NCI-H2081 treated with DMSO at 0.1 percent for 48 hours (cell line): ENCODE measurements around the gene DBH.
"Not testable (repeated sequence)": the region's sequence is repeated elsewhere in the genome, so short reads cannot be mapped to it uniquely, and the experiment has no call there.

Experiments
- DNase-seq: peaks from one replicate; lab custom pipeline; 2025; lab: John Stamatoyannopoulos, UW

The DBH gene

GRCh38 chr9:133626008-133626407, 10.2 kb upstream of the DBH start:
- DNase-seq: not testable (repeated sequence)

DNA sequence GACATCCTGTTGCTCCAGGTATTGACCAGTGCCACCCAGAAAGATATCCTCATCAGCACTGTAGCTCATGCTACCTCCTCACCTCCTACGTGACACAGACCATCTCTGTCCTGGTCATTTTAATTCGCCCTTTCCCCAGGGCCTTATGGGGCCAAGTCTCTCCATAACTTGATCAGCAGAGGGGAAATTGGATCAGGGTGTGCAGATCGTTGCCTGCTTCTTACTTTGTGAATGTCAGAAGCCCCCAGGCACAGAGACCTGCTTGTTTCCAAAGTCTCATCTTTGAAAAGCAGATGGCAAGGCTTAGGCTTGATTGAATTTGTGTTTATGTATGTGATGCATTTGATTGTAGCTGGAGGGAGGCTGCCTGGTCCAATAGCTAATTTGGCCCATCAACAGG, 8.8 kb upstream of the DBH start:
- no peak for DNase-seq

GRCh38 chr9:133628766-133629165, 7.4 kb upstream of the DBH start:
- no peak for DNase-seq

GRCh38 chr9:133629221-133630110, 6.7 kb upstream of the DBH start:
- DNase-seq: no peak

DNA sequence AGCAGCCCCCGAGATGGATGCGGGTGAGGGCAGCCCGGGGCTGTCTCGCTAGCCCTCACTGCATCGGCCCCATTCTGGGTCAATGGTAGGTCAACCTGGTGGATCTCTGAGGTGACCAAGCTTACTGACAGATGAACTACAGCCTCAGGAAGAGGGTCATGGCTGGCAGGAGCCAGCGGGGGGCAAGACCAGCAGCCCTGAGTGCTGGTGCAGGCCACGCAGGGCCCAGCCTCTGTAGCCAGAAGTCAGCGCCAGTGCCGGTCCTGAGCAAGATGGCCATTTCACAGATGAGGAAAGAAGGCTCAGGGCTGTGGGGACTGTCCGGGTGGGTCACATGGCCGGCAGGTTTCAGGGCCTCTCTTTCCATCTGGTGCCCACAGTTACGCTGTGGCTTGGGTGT, 5.1 kb upstream of the DBH start:
- DNase-seq: no peak

GRCh38 chr9:133632806-133633680, 3.1 kb upstream of the DBH start:
- DNase-seq: no peak

DNA sequence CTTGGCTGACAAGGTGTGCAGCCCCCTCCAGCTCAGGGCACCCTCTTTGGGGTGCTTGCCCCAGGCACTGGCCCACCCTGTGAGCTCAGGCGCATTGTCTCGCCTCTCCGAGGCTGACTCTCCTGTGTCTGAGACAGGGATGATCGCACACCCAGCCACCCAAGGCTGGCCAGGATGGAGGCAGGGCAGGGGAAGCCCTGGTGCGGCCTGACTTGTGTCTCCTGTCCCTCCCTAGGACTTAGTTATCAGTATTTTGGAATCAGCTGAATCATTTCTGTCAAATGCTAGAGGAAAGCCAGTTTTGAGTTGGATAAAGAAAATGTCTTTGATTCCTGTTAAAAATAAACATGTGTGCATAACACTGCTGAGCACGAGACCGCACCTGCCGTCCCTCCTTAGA, 2.5 kb upstream of the DBH start:
- no peak for DNase-seq

DNA sequence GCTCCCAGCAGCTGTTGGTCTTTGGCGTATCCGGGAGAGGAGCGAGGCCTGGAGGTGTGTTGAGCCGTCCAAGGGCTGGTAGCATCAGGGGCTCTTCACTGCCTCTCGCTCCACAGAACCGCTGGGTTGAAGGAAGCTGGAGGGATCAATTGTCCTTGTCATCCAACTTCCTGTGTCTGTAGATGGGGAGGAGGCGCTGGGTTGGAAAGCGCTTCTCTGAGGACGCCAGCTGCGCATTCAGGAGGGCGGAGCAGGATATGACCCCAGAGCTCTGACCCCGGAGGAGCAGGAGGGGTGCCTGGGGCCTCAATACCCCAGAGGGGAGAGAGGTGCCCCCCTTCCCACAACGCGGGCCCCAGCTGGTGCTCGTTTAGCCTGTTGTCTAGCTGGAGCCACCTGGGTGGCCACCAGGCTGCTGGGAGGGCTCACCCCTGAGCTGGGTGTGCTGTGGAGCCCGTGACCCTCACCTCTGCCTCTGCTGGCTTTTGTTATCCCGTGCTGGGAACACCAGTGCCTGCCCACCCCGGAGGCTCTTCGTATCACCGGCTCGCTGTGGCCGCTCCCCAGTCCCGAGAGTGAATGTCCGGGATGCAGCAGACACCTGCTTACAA, 2.0 kb upstream of the DBH start:
- DNase-seq: no peak

DNA sequence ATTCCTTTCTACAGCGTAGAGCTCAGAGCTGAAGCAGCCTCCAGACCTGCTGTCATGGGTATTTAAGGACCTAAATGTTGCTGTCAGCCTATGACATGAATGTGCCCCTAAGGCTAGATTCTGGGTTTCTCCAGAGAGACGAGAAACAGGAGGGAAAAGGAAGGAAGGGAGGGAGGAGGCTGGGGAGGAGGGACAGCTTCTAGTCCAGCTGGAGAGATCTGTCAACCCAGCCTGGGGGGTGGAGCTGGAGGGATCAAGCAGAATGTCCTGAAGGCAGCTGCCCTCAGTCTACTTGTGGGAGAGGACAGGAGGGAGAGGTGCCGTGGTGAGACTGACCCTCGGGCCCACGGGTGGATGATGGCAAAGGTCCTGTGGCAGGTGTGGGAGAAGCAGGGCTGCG, 1.1 kb upstream of the DBH start:
- DNase-seq: no peak

- no peak for DNase-seq
Observed at GRCh38 chr9:133636902-133637301, 739 bp downstream of the DBH start.

GRCh38 chr9:133637451-133638055, 1.4 kb downstream of the DBH start:
- no peak for DNase-seq

DNA sequence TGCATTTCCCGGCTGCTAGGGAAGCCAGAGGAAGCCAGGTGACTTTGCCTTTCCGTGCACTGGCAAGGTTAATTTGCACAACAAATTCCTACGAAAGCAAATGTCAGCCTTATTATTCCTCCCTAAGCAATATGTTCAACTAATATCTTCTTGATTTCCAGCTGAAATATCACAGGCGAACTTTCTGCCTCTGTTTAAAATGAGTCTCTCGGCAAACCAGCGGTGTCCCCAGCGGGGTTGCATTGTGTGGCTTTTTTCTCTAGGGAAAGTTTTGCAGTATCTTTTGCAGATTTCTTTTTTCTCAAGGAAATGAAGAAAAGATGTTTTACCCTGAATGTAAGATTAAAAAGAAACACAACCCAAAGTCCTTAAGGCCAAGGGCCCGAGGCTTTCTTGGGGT, 1.9 kb downstream of the DBH start:
- no peak for DNase-seq

DNA sequence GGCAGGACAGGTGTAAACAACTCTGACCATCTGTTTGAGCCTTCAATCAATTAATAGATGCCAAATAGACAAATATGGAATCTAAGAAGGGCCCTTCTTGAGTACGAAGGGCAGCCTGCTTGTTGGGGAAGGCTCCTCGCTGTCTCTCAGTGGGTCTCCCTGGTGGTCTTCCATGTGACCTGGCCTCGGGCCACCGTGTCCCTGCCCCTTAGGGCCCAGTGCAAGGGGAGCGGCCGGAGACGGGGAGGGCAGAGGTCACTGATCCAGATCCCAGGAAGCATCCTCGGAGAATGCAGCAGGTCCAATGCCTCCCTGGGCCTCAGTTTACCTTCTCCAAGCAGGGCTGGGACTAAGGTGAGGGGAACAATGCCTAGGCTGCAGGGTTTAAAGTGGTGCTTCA, 2.5 kb downstream of the DBH start:
- DNase-seq: no peak

- no peak for DNase-seq
Observed at GRCh38 chr9:133639613-133640012, 3.5 kb downstream of the DBH start.

GRCh38 chr9:133640160-133640559, 4.0 kb downstream of the DBH start:
- DNase-seq: no peak

DNA sequence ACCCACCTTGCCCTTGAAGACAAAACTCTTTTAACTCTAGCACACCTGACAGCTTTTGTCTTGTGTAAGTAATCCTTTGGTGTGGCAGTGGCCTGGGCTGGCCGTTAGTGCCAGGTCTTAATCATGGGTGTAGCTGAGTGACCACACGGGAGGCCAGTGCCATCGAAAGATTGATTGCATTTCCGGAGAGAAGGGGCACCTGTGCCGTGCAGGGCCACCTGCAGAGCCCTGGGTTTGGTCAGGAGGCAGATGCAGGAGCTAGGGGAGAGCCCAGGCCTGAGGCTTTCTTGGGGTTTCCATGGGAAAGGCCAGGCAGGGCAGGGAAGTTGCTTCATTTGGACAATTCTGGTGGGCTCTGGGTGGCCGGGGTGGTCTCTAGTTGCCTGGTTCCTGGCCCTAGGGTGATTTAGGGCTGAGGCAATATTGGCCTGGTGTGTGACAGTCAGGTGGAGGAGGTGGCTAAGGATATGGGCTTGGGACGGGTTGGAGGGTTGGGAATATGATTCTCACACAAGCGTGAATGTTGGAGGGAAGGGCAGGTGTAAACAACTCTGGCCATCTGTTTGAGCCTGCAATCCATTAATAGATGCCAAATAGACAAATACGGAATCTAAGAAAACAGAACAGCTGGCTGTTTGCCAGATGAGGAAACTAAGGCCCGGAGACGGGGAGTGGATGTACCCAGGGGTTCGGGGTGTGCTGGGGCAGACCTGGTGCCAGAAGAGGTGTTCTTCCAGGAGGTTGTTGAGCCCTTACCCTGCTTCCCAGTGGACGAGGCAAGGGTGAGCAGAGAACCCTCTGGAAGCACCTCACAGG, 4.6 kb downstream of the DBH start:
- DNase-seq: no peak

GRCh38 chr9:133641396-133641655, 5.2 kb downstream of the DBH start:
- DNase-seq: no peak

DNA sequence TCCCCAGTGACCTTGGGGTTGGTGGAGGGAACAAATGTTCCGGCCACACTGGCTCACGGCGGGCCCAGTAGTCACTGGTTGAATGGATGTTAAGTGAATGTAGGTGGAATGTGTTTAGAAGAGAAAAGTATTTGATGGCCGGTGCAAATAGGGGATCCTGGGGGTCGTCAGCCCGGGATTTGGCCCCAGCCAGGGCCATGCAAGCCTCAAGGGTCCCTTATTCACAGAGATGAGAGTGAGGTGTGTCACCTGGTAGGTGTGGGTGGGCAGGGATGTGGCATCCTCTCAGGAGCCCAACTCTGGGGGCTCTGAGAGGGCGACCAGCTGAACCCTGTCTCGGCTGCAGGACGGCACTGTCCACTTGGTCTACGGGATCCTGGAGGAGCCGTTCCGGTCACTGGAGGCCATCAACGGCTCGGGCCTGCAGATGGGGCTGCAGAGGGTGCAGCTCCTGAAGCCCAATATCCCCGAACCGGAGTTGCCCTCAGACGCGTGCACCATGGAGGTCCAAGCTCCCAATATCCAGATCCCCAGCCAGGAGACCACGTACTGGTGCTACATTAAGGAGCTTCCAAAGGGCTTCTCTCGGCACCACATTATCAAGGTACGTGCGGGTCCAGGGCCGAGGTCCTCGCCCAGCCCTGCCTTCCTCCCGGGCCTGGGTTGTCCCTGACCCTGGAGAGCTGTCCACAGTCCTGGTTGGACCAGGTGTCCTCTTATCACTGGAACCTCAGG, 5.9 kb downstream of the DBH start:
- no peak for DNase-seq

DNA sequence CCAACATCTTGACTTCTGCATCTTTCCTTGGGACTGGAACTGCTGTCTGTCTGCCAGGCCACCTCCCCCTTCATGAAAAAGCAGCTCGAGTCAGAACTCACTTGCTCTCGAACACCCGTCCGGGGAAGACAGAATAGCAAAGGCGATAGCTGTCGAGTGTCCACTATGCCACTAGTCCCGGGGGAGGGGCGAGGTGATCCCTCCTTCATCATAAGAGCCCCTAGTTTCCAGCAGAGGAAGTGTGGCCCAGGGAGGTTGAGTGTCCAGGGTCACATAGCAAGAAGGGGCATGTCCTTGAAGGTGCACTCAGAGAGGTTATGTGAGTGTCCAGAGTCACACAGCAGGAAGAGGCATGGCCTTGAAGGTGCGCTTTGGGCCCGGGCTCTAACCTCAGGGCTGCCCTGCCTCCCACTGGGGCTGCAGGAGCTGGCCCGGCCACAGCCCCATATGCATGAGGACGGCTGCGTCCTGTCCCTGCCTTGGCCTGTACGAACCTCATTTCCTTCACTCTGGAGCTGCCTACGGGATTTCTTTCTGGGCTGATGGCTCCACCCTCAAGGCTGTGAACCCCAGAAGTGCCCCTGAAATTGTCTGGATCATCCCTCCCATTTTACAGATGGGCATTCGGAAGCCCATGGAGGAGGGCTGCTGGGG, 6.7 kb downstream of the DBH start:
- DNase-seq: no peak

GRCh38 chr9:133643362-133643755, 7.2 kb downstream of the DBH start:
- no peak for DNase-seq
